Measurements from ENCODE around the gene TP53I11. TPM values are rescaled to one million over a fixed set of nuclear protein-coding genes. Genes with fewer than 3 reads are reported as not detected.

TP53I11 gene
- total RNA-seq, 4 donors from 2014 or later: 42.4 to 128 (median 47.2) TPM

DNA sequence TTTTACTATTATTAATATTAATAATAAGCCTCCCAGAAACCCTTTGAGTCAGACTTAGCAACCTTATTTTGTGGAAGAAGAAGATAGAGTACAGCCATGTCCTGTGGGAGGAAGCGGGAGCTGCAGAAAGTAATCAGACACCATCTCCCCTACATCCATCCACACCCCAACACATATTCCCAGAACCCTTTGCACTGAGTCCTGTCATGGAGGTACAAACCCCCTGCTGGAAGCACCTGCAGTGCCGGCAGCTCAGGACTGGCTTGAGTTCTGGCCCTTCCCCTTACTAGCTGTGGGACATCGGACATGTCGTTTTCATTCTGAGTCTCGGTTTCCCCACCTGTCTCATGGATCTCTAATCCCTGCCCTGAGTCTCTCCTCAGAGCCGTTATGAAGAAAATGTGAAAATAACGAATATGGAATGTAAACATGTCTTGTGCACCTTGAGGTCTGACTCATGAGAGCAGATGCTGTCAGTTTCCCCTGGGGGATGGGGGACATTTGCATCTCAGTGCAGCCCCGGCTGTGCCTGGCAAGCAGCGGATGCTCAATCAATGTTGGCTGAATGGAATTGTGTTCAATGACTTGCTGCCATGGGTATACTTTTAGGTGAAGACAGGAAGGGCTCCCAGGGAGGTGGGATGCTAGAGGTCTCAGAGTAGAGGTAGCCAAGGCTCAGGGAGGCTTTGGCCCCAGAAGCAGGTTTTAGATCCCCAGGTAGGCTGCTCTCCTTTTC, 45.4 kb downstream of the TP53I11 start:
- TF ChIP-seq POLR2A (IDR thresholded peaks at IDR 0.05): no peak
- TF ChIP-seq, protein P1, sequence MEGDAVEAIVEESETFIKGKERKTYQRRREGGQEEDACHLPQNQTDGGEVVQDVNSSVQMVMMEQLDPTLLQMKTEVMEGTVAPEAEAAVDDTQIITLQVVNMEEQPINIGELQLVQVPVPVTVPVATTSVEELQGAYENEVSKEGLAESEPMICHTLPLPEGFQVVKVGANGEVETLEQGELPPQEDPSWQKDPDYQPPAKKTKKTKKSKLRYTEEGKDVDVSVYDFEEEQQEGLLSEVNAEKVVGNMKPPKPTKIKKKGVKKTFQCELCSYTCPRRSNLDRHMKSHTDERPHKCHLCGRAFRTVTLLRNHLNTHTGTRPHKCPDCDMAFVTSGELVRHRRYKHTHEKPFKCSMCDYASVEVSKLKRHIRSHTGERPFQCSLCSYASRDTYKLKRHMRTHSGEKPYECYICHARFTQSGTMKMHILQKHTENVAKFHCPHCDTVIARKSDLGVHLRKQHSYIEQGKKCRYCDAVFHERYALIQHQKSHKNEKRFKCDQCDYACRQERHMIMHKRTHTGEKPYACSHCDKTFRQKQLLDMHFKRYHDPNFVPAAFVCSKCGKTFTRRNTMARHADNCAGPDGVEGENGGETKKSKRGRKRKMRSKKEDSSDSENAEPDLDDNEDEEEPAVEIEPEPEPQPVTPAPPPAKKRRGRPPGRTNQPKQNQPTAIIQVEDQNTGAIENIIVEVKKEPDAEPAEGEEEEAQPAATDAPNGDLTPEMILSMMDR (IDR thresholded peaks at IDR 0.05): no peak
- intact Hi-C loops (cut with DNase I; ENCODE audit: low total_unique reads): no loop called here
- no peak for DNase-seq (ENCODE audit: low spot score in 2 of 2)
- H3K4me3 ChIP-seq (ENCODE audit: low read depth, poor library complexity, severe bottlenecking): no peak overlapping the region
- 83% methylated on average over 9 of the region's 9 CpGs for WGBS, 2 donors

DNA sequence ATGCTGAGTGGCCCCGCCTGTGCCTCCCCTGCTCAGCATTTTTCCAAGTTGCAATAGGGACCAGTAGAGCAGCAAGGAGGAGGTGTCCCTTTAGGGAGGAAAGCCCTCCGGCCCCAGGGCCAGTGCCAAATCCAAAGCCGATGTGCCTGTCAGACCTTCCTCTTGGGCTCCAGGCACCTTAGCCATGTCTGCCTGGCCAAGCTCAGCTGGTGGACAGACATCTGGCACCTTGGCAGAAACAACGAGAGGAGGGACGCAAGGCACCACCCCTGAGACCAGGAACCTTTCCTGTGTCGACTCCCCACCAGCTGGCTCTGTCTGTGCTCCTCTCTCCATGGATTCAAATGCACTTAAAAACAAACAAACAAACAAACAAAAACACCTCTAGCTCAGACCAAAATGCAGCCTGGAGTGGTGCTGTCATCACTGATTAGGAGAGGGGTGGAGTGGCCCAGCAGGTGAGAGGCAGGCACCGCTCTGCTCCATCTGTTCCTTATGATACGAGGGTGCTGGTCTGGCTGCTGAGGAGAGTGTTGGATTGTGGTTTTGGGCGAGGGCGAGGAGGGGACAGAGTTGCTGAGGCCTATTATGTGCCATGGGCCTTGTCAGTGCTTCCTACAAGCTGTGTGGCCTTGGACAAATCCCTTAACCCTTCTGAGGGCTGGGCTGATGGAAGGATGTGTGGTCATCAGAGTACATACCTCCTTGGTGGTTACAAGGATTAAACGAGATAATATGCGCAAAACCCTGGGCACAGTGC, 46.2 kb downstream of the TP53I11 start:
- no peak overlapping the region for H3K4me3 ChIP-seq (ENCODE audit: low read depth, poor library complexity, severe bottlenecking)
- TF ChIP-seq, protein P1 (IDR thresholded peaks at IDR 0.05): no peak
- no peak for TF ChIP-seq POLR2A (IDR thresholded peaks at IDR 0.05)
- DNase-seq (ENCODE audit: low spot score in 2 of 2): no peak
- WGBS, 2 donors: 78 to 80% methylated on average over 12 of the region's 12 CpGs
- intact Hi-C loops (cut with DNase I; ENCODE audit: low total_unique reads): loop anchor here (5.0 kb wide), 1 partner anchor 282 kb away; no protein-coding TSS in a partner anchor

DNA sequence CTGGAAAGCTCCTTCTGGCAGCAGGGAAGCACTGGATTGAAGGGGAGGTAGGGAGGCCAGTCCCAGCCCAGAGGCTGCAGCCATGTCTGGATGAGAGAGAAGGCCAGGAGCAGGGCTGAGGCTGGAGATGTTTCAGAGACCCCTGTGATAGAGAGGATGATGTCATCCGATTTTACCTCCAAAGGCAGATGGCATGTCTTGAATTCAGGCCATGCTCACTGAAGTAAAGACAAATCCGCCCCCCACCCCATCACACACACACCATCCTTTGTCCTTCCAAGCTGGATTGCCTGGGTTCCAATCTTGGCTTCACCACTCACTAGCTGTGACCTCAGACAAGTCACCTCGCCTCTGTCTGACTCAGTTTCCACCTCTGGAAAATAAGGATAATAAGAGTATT, 47.2 kb downstream of the TP53I11 start:
- no peak for TF ChIP-seq POLR2A (IDR thresholded peaks at IDR 0.05)
- TF ChIP-seq, protein P1 (IDR thresholded peaks at IDR 0.05): no peak
- no peak overlapping the region for H3K4me3 ChIP-seq (ENCODE audit: low read depth, poor library complexity, severe bottlenecking)
- 94% methylated on average over 3 of the region's 3 CpGs for WGBS, 2 donors
- intact Hi-C loops (cut with DNase I; ENCODE audit: low total_unique reads): loop anchor here (5.0 kb wide), 1 partner anchor 281 kb away; no protein-coding TSS in a partner anchor
- no peak for DNase-seq (ENCODE audit: low spot score in 2 of 2)

DNA sequence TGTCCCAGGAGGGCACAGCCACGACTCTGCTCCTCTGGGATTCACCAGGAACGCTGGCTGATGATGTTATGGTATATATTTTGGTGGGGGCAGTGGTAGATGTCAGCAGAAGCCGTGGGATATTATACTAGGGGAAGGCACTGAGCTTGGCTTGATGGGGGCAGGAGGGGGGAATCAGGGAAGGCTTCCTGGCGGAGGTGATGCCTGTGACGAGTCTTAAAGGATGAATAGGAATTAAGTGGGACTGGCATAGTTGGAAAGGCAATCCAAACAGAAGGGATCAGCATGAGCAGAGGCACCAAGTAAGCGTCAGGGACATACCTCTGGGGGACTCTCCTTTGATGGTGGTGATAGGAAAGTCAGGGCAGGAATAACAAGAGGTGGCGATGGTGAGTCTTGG, 47.6 kb downstream of the TP53I11 start:
- intact Hi-C loops (cut with DNase I; ENCODE audit: low total_unique reads): loop anchor here (5.0 kb wide), 1 partner anchor 281 kb away; no protein-coding TSS in a partner anchor
- DNase-seq (ENCODE audit: low spot score in 2 of 2): no peak
- WGBS, 2 donors: 80 to 94% methylated on average over 7 of the region's 7 CpGs
- no peak for TF ChIP-seq POLR2A (IDR thresholded peaks at IDR 0.05)
- TF ChIP-seq, protein P1 (IDR thresholded peaks at IDR 0.05): no peak
- no peak overlapping the region for H3K4me3 ChIP-seq (ENCODE audit: low read depth, poor library complexity, severe bottlenecking)

DNA sequence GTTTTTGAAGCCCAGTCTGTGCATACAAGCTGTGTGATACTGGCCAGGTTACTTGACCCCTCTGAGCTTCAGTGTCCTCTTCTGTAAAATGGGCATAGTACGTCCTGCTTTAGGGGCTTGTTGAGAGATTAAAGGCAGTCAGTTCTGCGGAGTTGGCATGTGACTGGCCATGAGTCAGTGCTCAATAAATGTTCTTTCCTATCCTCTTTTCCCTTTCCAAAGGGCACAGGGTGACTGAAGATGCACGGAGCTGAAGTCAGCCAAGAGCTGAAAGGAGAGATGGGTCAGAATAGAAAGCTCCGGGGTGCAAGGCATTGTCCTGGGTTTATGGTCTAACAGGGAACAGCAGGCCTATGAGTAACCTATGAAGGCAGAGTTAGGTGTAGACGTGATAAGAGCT, 48.9 kb downstream of the TP53I11 start:
- intact Hi-C loops (cut with DNase I; ENCODE audit: low total_unique reads): loop anchor here (5.0 kb wide), 1 partner anchor 279 kb away; no protein-coding TSS in a partner anchor
- no peak for DNase-seq (ENCODE audit: low spot score in 2 of 2)
- H3K4me3 ChIP-seq (ENCODE audit: low read depth, poor library complexity, severe bottlenecking): no peak overlapping the region
- WGBS, 2 donors: 89 to 90% methylated on average over 5 of the region's 5 CpGs
- no peak for TF ChIP-seq POLR2A (IDR thresholded peaks at IDR 0.05)
- TF ChIP-seq, protein P1 (IDR thresholded peaks at IDR 0.05): no peak

Data from lower leg skin (tissue), 4 donors.